Central memory CD4-positive, alpha-beta T cell (primary cell): ENCODE results near the gene REG1B.

Experiments used
- DNase-seq: peaks from one replicate; pipeline ENCODE4 v3.0.0; 2022
- total RNA-seq, 3 experiments: gene quantifications; one replicate each; lab custom pipeline; 2026; lab: John Stamatoyannopoulos, UW

The REG1B gene
- total RNA-seq, result 0 reads per million in 3 experiments

- no peak for DNase-seq
Measured at GRCh38 chr2:79087785-79088364, at the start of gene REG1B. Gene REG1B (minus strand): TSS chr2:79087993. CDS start chr2:79087612, 381 bp downstream.

GRCh38 chr2:79131687-79132086 is 43.9 kb upstream of the REG1B start:
- no peak for DNase-seq

GRCh38 chr2:79129804-79130203 is 42.0 kb upstream of the REG1B start:
- DNase-seq, result no peak

- DNase-seq, result no peak
Measured at GRCh38 chr2:79129260-79129659, 41.5 kb upstream of the REG1B start.

DNA sequence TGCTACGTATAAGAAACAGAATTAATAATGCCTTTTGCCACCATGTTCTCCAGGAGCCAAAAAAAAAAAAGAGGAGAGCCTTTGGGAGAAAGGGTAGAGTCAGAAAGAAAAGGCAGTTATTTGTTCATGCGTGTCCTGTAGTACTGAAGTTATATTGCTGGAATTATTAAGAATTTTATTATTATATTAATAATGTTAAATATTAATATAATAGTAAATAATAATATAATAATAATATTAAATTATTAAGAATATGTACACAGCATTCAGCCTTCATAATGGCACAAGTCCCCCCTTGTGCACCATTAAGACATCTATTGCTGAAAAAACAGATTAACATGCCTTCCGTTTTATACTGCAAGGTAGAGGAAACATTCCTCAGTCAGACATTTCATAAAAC is 40.6 kb upstream of the REG1B start:
- no peak for DNase-seq

DNA sequence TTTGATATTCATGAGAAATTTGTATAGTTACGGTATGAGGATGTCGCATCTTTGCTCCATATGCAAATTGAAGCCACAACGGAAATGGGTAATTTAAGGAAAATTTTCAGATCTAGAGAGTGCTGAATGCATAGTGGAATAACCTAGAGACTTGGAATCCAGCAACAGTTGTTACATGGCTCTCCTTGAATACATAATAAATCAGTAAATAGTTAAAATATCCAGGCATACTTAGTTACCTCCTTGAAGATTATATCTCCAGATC is 37.9 kb upstream of the REG1B start:
- DNase-seq, result no peak

DNA sequence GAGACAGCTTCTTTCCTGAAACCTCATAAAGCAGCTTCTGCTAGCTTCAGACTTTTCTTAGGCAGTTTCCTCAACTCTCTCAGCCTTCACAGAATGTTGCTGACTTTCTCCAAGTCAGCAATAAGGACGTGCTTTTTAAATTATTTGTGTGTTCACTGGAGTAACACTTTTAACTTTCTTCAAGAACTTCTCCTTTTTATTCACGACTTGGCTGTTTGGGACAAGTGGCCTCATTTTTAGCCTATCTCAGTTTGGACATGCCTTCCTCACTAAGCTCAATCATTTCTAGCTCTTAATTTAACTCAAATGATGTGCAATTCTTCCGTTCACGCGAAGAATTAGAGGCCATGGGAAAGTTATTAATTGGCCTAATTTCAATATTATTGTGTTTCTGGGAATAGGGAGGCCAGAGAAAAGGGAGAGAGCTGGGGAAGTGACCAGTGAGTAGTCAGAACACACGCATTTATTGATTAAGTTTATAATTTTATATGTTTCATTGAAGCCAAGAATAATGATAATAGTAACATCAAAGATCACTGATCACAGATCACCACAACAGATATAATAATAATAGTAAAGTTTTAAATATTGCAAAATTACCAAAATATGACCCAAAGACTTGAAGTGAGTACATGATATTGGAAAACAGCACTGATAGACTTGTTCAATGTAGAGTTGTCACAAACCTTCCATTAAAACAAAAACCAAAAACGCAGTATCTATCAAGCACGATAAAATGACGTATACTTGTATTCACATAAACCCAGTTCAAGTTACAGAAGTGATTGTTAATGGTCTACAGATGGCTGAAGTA is 37.3 kb upstream of the REG1B start:
- no peak for DNase-seq

GRCh38 chr2:79122676-79123075 is 34.9 kb upstream of the REG1B start:
- DNase-seq, result no peak

DNA sequence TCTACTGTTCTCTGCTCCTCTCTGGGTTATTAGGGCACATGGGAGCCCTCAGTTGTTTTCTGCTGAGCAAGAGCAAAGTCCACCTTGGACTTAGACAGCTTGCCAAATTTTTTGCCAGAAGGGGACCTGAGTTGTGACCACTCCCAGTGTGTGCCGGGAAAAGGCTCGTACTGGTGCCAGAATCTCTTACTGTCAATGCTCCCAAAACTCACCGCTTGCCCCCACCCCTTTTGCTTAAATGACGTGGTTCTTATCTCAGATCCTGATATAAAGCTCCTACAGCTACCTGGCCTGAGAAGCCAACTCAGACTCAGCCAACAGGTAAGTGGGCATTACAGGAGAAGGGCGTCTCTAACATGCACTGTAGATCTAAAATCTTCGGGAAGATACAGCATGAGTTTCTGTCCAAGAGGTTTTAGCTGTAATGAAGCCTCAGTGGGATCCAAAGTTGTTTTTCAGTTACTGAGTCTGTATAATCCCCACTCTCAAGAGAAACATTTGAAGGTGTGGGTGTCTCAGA is 32.5 kb upstream of the REG1B start, which contains the start of gene REG1A:
Gene REG1A (plus strand): TSS at position 295 of the 520 bp plus-strand sequence. CDS start 374 bp downstream, outside the sequence.
- DNase-seq, result no peak

- DNase-seq, result no peak
Measured at GRCh38 chr2:79116997-79117928, 29.5 kb upstream of the REG1B start.

- DNase-seq, result no peak
Measured at GRCh38 chr2:79114797-79115494, 27.2 kb upstream of the REG1B start.

DNA sequence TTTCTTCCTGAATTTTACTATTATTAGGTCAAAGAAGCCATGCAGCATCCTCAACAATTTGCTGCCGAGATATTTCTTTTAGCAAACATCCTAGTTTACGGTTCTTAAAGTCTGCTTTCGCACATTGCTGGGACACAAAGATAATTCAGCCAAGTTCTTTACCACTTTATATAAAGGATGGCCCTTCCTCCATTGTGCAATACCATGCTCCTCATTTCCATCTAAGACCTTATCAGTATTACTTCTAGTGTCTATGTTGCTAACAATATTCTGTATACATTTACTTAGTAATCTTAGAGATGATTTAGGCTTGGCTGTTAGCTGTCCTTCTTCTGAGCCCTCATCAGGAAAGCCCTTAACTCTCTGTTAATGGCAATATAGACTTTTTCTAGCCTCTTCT is 24.5 kb upstream of the REG1B start:
- DNase-seq, result no peak

DNA sequence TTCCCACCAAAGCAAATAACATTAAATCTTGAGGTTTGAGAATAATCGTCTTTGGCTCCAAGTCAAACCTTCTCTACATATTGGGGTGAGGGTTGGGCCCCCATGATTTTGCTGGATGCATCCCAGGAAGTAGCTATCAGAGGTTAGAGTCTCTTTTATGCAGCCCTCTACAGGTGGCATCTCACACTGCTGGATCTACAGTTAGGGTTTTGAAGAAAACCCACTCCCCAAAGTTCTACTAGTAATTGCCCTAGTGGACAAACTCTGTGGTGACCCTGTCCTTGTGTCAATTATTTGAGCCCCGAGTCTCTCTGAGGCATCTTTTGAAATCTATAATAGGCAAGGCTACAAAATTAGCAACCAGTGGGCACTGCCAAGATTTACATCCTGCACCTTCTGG is 17.5 kb upstream of the REG1B start:
- no peak for DNase-seq

GRCh38 chr2:79103214-79103613 is 15.4 kb upstream of the REG1B start:
- DNase-seq, result no peak

DNA sequence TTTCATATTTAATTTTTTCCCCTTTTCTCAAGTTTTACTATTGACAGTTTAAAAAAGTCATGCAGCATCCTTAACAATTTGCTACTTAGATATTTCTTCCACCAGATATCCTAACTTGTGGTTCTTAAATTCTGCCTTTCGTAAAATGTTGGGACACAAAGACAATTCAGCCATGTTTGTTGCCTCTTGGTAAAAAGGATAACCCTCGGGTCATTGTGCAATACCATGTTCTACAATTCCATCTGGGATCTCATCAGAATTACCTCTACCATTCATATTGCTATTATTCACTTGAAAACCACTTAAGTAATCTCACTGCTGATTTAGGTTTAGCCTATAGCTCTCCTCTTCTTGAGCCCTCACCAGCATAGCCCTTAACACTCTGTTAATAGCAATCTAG is 13.2 kb upstream of the REG1B start:
- DNase-seq, result no peak

- DNase-seq, result no peak
Measured at GRCh38 chr2:79100285-79100684, 12.5 kb upstream of the REG1B start.

- no peak for DNase-seq
Measured at GRCh38 chr2:79099140-79099686, 11.4 kb upstream of the REG1B start.

- no peak for DNase-seq
Measured at GRCh38 chr2:79097843-79098242, 10.1 kb upstream of the REG1B start.

DNA sequence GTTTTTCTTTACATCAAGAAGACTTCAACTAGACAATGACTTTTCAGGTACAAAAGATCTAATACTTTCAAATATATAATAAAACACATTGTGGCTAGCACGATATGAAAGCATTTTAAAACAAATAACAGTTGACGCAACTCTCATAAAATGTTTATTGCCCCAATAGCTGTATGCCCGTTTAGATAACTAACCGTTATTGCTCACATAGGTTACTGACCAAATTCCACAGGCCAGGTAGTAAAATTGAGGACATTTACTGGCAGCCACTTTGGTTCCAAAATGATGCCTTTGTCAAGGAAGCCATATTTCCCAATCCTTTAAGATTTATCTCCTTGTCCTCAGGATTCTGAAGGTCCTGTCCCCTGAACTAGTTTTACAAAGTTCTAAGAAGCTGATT is 2.9 kb upstream of the REG1B start:
- DNase-seq, result no peak

GRCh38 chr2:79086255-79086654 is 1.5 kb downstream of the REG1B start:
- DNase-seq, result no peak

DNA sequence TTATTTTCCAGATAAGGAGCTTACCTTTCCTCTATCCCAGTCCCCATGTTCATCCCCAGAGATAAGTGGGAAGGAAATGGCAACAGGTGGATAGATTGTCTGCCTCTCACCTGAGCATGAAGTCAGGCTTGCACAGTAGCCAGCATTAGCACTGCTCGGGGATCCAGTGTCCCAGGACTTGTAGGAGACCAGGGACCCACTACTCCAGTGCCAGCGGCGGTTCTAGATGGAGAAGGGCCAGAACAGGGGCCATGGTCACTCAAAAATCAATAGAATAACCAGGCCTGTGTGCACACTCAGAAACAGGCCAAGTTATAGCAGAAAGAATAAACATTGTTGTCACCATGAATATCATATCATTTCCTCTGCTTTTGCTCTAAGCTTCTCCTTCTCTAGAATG is 2.4 kb downstream of the REG1B start:
- DNase-seq, result no peak

GRCh38 chr2:79084495-79085135 is 3.2 kb downstream of the REG1B start:
- DNase-seq, result no peak
